Keratinocyte (primary cell): ENCODE data around the gene MERTK. TPM values are rescaled to one million over a fixed set of nuclear protein-coding genes. Genes with fewer than 3 reads are reported as not detected.

ENCODE experiments used
- DNase-seq: peaks from one replicate; pipeline ENCODE4 v3.0.0-alpha.2; 2011; ENCODE audit warnings: low read depth, missing footprints, low spot score
- FAIRE-seq: peaks from 2 replicates; lab custom pipeline; 2011; peaks lifted over from hg19 to GRCh38; lab: Jason Lieb, UNC
- H2AFZ ChIP-seq: 2 replicates; pipeline ENCODE4 v1.6.0; 2012; ENCODE audit warnings: low read length, control low read depth, inconsistent platforms; ENCODE audit not compliant: control insufficient read depth
- H3K27ac ChIP-seq: 2 replicates; pipeline ENCODE4 v1.5.1; 2011; ENCODE audit warnings: low read length; ENCODE audit not compliant: control insufficient read depth, insufficient read depth
- H3K27me3 ChIP-seq: 3 replicates; pipeline ENCODE4 v1.6.0; 2011; ENCODE audit warnings: low read length; ENCODE audit not compliant: control insufficient read depth, insufficient read depth; ENCODE audit errors: extremely low read depth
- H3K36me3 ChIP-seq, 2 experiments: 2 replicates in 1 of 2; 3 replicates in 1 of 2; pipeline ENCODE4 v1.5.1; 2011; ENCODE audit warnings: low read length in 2 of 2, mild to moderate bottlenecking in 1 of 2; ENCODE audit not compliant: control insufficient read depth in 2 of 2, insufficient read depth in 2 of 2; ENCODE audit errors: extremely low read depth in 1 of 2
- H3K4me1 ChIP-seq: 3 replicates; pipeline ENCODE4 v1.5.1; 2011; ENCODE audit warnings: low read length; ENCODE audit not compliant: control insufficient read depth, insufficient read depth; ENCODE audit errors: extremely low read depth
- H3K4me2 ChIP-seq: 3 replicates; pipeline ENCODE4 v1.6.0; 2011; ENCODE audit warnings: low read depth, low read length; ENCODE audit not compliant: control insufficient read depth, insufficient read depth; ENCODE audit errors: extremely low read depth
- H3K4me3 ChIP-seq, 3 experiments: fragments of 200-600 bp in 1 of 3; sonication (generic) in 1 of 3; 2 replicates in 2 of 3; 3 replicates in 1 of 3; pipeline ENCODE4 v1.5.1; 2011 to 2016; ENCODE audit warnings: low read length in 3 of 3, mild to moderate bottlenecking in 3 of 3, control low read depth in 2 of 3, inconsistent platforms in 1 of 3, low read depth in 1 of 3, mixed read lengths in 1 of 3, mixed run types in 1 of 3, moderate library complexity in 1 of 3; ENCODE audit not compliant: control insufficient read depth in 2 of 3, insufficient read depth in 2 of 3; ENCODE audit errors: extremely low read depth in 1 of 3
- H3K79me2 ChIP-seq: 2 replicates; pipeline ENCODE4 v1.6.0; 2012; ENCODE audit warnings: low read length; ENCODE audit not compliant: control insufficient read depth, insufficient read depth
- H3K9ac ChIP-seq: 3 replicates; pipeline ENCODE4 v1.6.0; 2011; ENCODE audit warnings: low read length; ENCODE audit not compliant: control insufficient read depth, insufficient read depth; ENCODE audit errors: extremely low read depth
- H3K9me1 ChIP-seq: 3 replicates; pipeline ENCODE4 v1.6.0; 2011; ENCODE audit warnings: low read length; ENCODE audit not compliant: control insufficient read depth, insufficient read depth; ENCODE audit errors: extremely low read depth
- H3K9me3 ChIP-seq: 2 replicates; pipeline ENCODE4 v1.5.1; 2012; ENCODE audit warnings: low read depth, low read length; ENCODE audit not compliant: control insufficient read depth
- H4K20me1 ChIP-seq: 3 replicates; pipeline ENCODE4 v1.6.0; 2011; ENCODE audit warnings: low read length; ENCODE audit not compliant: control insufficient read depth, insufficient read depth; ENCODE audit errors: extremely low read depth
- EZH2 ChIP-seq: IDR thresholded peaks from one replicate; pipeline ENCODE4 v1.6.1; 2012; ENCODE audit warnings: inconsistent platforms, mild to moderate bottlenecking, low read length, moderate library complexity
- dilution Hi-C: fragments of 300-500 bp; cut with MboI; formaldehyde crosslinking; loops from one replicate; pipeline ENCODE4 v1.7.0; 2020; ENCODE audit warnings: low sequenced_read_pairs; ENCODE audit not compliant: extremely low pct_ligation_motif_present
- polyA plus RNA-seq, 5 experiments: library from polyadenylated mRNA; depleted of rRNA in 3 of 5; stranded (reverse) in 3 of 5; stranded (forward) in 1 of 5; unstranded in 1 of 5; fragments of >200 nt; gene quantifications; 1 replicate in 1 of 5; 2 replicates in 3 of 5; 3 replicates in 1 of 5; pipeline versions ENCODE4 v1.2.1 to v1.2.3, GENCODE V29; 2011 to 2012; ENCODE audit warnings: missing spikeins in 2 of 5, low read depth in 1 of 5, low replicate concordance in 1 of 5
- TF ChIP-seq, protein P1 (sequence below), 3 experiments: IDR thresholded peaks in 1 of 3; conservative IDR thresholded peaks in 1 of 3; optimal IDR thresholded peaks in 1 of 3; 2 replicates in 2 of 3; 3 replicates in 1 of 3; pipeline versions ENCODE3 to v1.5.1; 2011; ENCODE audit warnings: low read length in 3 of 3, mild to moderate bottlenecking in 3 of 3, moderate library complexity in 2 of 3, control low read depth in 1 of 3, inconsistent platforms in 1 of 3; ENCODE audit not compliant: insufficient read depth in 2 of 3; ENCODE audit errors: extremely low read depth in 1 of 3

Gene MERTK
- polyA plus RNA-seq, 1 donor (not counting 4 experiments of a cell fraction or from before 2014, with no cell fraction given), result 0.14 TPM

DNA sequence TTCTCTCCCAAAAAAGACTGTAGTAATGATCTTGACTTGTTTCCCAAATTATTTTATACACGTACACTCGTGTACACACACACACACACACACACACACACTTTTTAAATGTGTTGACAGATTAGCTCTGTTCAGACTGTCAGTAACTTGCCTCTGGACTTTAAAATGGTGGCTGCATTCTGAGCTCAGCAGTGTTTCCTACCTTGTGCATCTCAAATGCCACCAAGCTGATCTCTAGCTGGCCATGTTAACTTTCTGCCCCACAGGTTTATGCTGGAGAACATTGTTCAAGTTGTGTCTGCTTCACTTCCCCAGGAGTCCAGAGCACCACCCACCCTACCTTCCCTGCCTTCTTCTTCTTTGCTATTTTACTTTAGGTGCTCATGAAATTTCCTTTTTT lies 83.3 kb downstream of the MERTK start:
- Histone ChIP-seq H2AFZ (no peak overlapping the region), H3K9me1 (no peaks in the 10 kb centered on the region), H3K27ac (no peak overlapping the region), H3K27me3 (peaks cover 16% of the 10 kb centered on the region), H3K79me2 (no peaks in the 10 kb centered on the region), H3K4me2 (no peak overlapping the region), H4K20me1 (no peaks in the 10 kb centered on the region), H3K4me1 (peaks cover 6% of the 10 kb centered on the region), H3K9me3 (no peaks in the 10 kb centered on the region), H3K9ac (no peak overlapping the region), H3K36me3 (no peaks in the 10 kb centered on the region), H3K4me3 (no peak overlapping the region)
- FAIRE-seq (no peak), DNase-seq (no peak)
- dilution Hi-C loops, result no loop called here
- TF ChIP-seq, protein P1, sequence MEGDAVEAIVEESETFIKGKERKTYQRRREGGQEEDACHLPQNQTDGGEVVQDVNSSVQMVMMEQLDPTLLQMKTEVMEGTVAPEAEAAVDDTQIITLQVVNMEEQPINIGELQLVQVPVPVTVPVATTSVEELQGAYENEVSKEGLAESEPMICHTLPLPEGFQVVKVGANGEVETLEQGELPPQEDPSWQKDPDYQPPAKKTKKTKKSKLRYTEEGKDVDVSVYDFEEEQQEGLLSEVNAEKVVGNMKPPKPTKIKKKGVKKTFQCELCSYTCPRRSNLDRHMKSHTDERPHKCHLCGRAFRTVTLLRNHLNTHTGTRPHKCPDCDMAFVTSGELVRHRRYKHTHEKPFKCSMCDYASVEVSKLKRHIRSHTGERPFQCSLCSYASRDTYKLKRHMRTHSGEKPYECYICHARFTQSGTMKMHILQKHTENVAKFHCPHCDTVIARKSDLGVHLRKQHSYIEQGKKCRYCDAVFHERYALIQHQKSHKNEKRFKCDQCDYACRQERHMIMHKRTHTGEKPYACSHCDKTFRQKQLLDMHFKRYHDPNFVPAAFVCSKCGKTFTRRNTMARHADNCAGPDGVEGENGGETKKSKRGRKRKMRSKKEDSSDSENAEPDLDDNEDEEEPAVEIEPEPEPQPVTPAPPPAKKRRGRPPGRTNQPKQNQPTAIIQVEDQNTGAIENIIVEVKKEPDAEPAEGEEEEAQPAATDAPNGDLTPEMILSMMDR (optimal IDR thresholded peaks at IDR 0.05 in 1 of 3, IDR thresholded peaks at IDR 0.05 in 1 of 3, conservative IDR thresholded peaks at IDR 0.05 in 1 of 3; ENCODE audit: extremely low read depth in 1 of 3, insufficient read depth in 2 of 3, low read length in 3 of 3), result no peak
- no peak for TF ChIP-seq EZH2

DNA sequence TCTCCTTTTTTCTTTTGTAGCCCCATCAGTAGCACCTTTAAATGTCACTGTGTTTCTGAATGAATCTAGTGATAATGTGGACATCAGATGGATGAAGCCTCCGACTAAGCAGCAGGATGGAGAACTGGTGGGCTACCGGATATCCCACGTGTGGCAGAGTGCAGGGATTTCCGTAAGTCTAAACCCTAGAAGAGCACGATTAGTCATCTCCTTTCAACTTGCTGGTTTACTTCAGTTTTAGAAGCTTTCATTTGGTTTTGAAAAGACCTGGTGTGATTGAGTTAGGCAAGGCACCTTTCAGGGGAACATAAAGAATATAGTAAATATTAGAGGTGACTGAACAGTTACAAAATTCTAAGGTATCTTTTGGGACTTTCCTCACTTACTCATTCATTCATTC lies 84.4 kb downstream of the MERTK start:
- TF ChIP-seq, protein P1 (optimal IDR thresholded peaks at IDR 0.05 in 1 of 3, IDR thresholded peaks at IDR 0.05 in 1 of 3, conservative IDR thresholded peaks at IDR 0.05 in 1 of 3; ENCODE audit: extremely low read depth in 1 of 3, insufficient read depth in 2 of 3, low read length in 3 of 3), result no peak
- TF ChIP-seq EZH2, result no peak
- H3K27me3 ChIP-seq, result peaks cover 18% of the 10 kb centered on the region
- FAIRE-seq, result no peak
- H3K9ac ChIP-seq, result no peak overlapping the region
- no peaks in the 10 kb centered on the region for H3K9me1 ChIP-seq
- no peak overlapping the region for H3K4me2 ChIP-seq
- H3K79me2 ChIP-seq, result no peaks in the 10 kb centered on the region
- H2AFZ ChIP-seq, result no peak overlapping the region
- H3K36me3 ChIP-seq, result no peaks in the 10 kb centered on the region
- dilution Hi-C loops, result no loop called here
- no peak for DNase-seq
- no peak overlapping the region for H3K27ac ChIP-seq
- H3K4me1 ChIP-seq, result peaks cover 6% of the 10 kb centered on the region
- no peaks in the 10 kb centered on the region for H4K20me1 ChIP-seq
- H3K9me3 ChIP-seq, result no peaks in the 10 kb centered on the region
- H3K4me3 ChIP-seq, result no peak overlapping the region
